ENCODE measurements around the gene HTT-AS. TPM values are rescaled to one million over a fixed set of nuclear protein-coding genes. Genes with fewer than 3 reads are reported as not detected.

The HTT-AS gene
- total RNA-seq, 4 donors from 2014 or later, result not detected

GRCh38 chr4:3091464-3091863 lies 17.1 kb upstream of the HTT-AS start:
- H3K4me1 ChIP-seq, result no peaks in the 10 kb centered on the region
- H3K36me3 ChIP-seq, result peaks cover 0 to 71% (median 0%) of the 10 kb centered on the region in 3 donors
- H3K27me3 ChIP-seq, result no peaks in the 10 kb centered on the region
- H3K27ac ChIP-seq, result no peak overlapping the region
- TF ChIP-seq CTCF (IDR thresholded peaks at IDR 0.05) (no peak), POLR2A (IDR thresholded peaks at IDR 0.05) (no peak)
- 71 to 73% methylated on average over 5 of the region's 5 CpGs for WGBS, 2 donors
- H3K4me3 ChIP-seq, result no peak overlapping the region
- H3K9me3 ChIP-seq, result no peaks in the 10 kb centered on the region
- DNase-seq (ENCODE audit: low spot score in 2 of 2), result no peak

- no peak overlapping the region for H3K27ac ChIP-seq
- peaks cover 0 to 7% (median 2%) of the 10 kb centered on the region in 4 donors for H3K4me1 ChIP-seq
- no peak for DNase-seq (ENCODE audit: low spot score in 2 of 2)
- H3K4me3 ChIP-seq, result no peak overlapping the region
- 88 to 90% methylated on average over 4 of the region's 4 CpGs for WGBS, 2 donors
- no peaks in the 10 kb centered on the region for H3K27me3 ChIP-seq
- H3K9me3 ChIP-seq, result no peaks in the 10 kb centered on the region
- TF ChIP-seq POLR2A (IDR thresholded peaks at IDR 0.05) (no peak), EP300 (IDR thresholded peaks at IDR 0.05) (no peak), CTCF (IDR thresholded peaks at IDR 0.05) (no peak)
- H3K36me3 ChIP-seq, result peaks cover 0 to 43% (median 0%) of the 10 kb centered on the region in 3 donors
These were observed 12.9 kb upstream of the HTT-AS start for GRCh38 chr4:3087115-3087797.

- DNase-seq (ENCODE audit: low spot score in 2 of 2), result no peak
- H3K4me3 ChIP-seq, result no peak overlapping the region
- H3K27me3 ChIP-seq, result no peaks in the 10 kb centered on the region
- H3K27ac ChIP-seq, result no peak overlapping the region
- peaks cover 0 to 37% (median 0%) of the 10 kb centered on the region in 3 donors for H3K36me3 ChIP-seq
- 90 to 93% methylated on average over 10 of the region's 10 CpGs for WGBS, 2 donors
- H3K9me3 ChIP-seq, result no peaks in the 10 kb centered on the region
- H3K4me1 ChIP-seq, result peaks cover 0 to 7% (median 2%) of the 10 kb centered on the region in 4 donors
- TF ChIP-seq CTCF (IDR thresholded peaks at IDR 0.05) (no peak), POLR2A (IDR thresholded peaks at IDR 0.05) (no peak), EP300 (IDR thresholded peaks at IDR 0.05) (no peak)
These were observed 11.8 kb upstream of the HTT-AS start for GRCh38 chr4:3085948-3086670.

GRCh38 chr4:3083732-3084131 lies 9.4 kb upstream of the HTT-AS start:
- TF ChIP-seq EP300 (IDR thresholded peaks at IDR 0.05), result no peak
- TF ChIP-seq POLR2A (IDR thresholded peaks at IDR 0.05), result no peak
- no peak for TF ChIP-seq CTCF (IDR thresholded peaks at IDR 0.05)
- Histone ChIP-seq H3K9me3 (no peaks in the 10 kb centered on the region), H3K36me3 (peaks cover 0 to 20% (median 0%) of the 10 kb centered on the region in 3 donors), H3K4me1 (peaks cover 0 to 8% (median 2%) of the 10 kb centered on the region in 4 donors), H3K4me3 (no peak overlapping the region), H3K27ac (no peak overlapping the region), H3K27me3 (no peaks in the 10 kb centered on the region)
- DNase-seq (ENCODE audit: low spot score in 2 of 2), result no peak
- 39 to 76% methylated on average over 1 of the region's 1 CpG for WGBS, 2 donors

- H3K4me3 ChIP-seq, result no peak overlapping the region
- peaks cover 0 to 16% (median 0%) of the 10 kb centered on the region in 3 donors for H3K36me3 ChIP-seq
- no peak for TF ChIP-seq EP300 (IDR thresholded peaks at IDR 0.05)
- no peak for TF ChIP-seq CTCF (IDR thresholded peaks at IDR 0.05)
- no peak for TF ChIP-seq POLR2A (IDR thresholded peaks at IDR 0.05)
- no peak for DNase-seq (ENCODE audit: low spot score in 2 of 2)
- H3K4me1 ChIP-seq, result peaks cover 0 to 15% (median 3%) of the 10 kb centered on the region in 4 donors
- WGBS, 2 donors, result 80 to 82% methylated on average over 6 of the region's 6 CpGs
- H3K27ac ChIP-seq, result no peak overlapping the region
- no peaks in the 10 kb centered on the region for H3K27me3 ChIP-seq
- no peaks in the 10 kb centered on the region for H3K9me3 ChIP-seq
These were observed 8.7 kb upstream of the HTT-AS start for GRCh38 chr4:3082925-3083515.

Data from tibial nerve (tissue), 4 donors.